ENCODE results near the gene NMNAT2. TPM values are rescaled to one million over a fixed set of nuclear protein-coding genes. Genes with fewer than 3 reads are reported as not detected.

NMNAT2 gene
- total and polyA plus RNA-seq, 12 donors, result 0.35 to 6.1 (median 2.9) TPM

GRCh38 chr1:183291216-183291762, 126.9 kb downstream of the NMNAT2 start:
- peaks cover 0 to 13% of the 10 kb centered on the region in 2 donors for H3K4me1 ChIP-seq (replicated peaks in 1 of 2)
- no peak for DNase-seq

GRCh38 chr1:183290628-183291027, 127.6 kb downstream of the NMNAT2 start:
- H3K4me3 ChIP-seq, result no peak overlapping the region

More at GRCh38 chr1:183291216-183291762, 126.9 kb downstream of the NMNAT2 start:
- 74 to 91% (median 90%) methylated on average over 5 of the region's 5 CpGs for WGBS, 4 donors
- Histone ChIP-seq H3K4me3 (no peak overlapping the region), H3K27me3 (no peaks in the 10 kb centered on the region), H3K9me3 (replicated peaks in 1 of 3) (no peaks in the 10 kb centered on the region), H3K36me3 (replicated peaks in 1 of 2) (no peaks in the 10 kb centered on the region), H3K27ac (peak overlapping the region in 1 of 5 donors; percentile 45)
- intact Hi-C loops (cut with DNase I), result no loop called here
- TF ChIP-seq POLR2A (IDR thresholded peaks at IDR 0.05) (no peak), CTCF (IDR thresholded peaks at IDR 0.05) (no peak)

GRCh38 chr1:183289051-183289496, 129.1 kb downstream of the NMNAT2 start:
- Histone ChIP-seq H3K4me3 (no peak overlapping the region), H3K27ac (no peak overlapping the region), H3K27me3 (no peaks in the 10 kb centered on the region), H3K4me1 (replicated peaks in 1 of 2) (peaks cover 0 to 13% of the 10 kb centered on the region in 2 donors), H3K9me3 (replicated peaks in 1 of 3) (no peaks in the 10 kb centered on the region), H3K36me3 (replicated peaks in 1 of 2) (no peaks in the 10 kb centered on the region)
- TF ChIP-seq POLR2A (IDR thresholded peaks at IDR 0.05), result no peak
- no peak for TF ChIP-seq CTCF (IDR thresholded peaks at IDR 0.05)
- intact Hi-C loops (cut with DNase I), result loop anchor here in 1 of 2 donors (10.0 kb wide), 1 partner anchor 336 kb away; no protein-coding TSS in a partner anchor
- 92 to 96% (median 94%) methylated on average over 8 to 9 of the region's 9 CpGs for WGBS, 4 donors
- no peak for DNase-seq

More at GRCh38 chr1:183290628-183291027, 127.6 kb downstream of the NMNAT2 start:
- no peak for DNase-seq
- H3K9me3 ChIP-seq (replicated peaks in 1 of 3), result no peaks in the 10 kb centered on the region
- 72 to 89% (median 89%) methylated on average over 6 of the region's 6 CpGs for WGBS, 4 donors
- intact Hi-C loops (cut with DNase I), result no loop called here
- no peaks in the 10 kb centered on the region for H3K27me3 ChIP-seq
- TF ChIP-seq POLR2A (IDR thresholded peaks at IDR 0.05) (no peak), CTCF (IDR thresholded peaks at IDR 0.05) (no peak)
- no peaks in the 10 kb centered on the region for H3K36me3 ChIP-seq (replicated peaks in 1 of 2)
- H3K27ac ChIP-seq, result peak overlapping the region in 1 of 5 donors; percentile 45
- peaks cover 0 to 13% of the 10 kb centered on the region in 2 donors for H3K4me1 ChIP-seq (replicated peaks in 1 of 2)

- H3K4me1 ChIP-seq (replicated peaks in 1 of 2), result peaks cover 0 to 13% of the 10 kb centered on the region in 2 donors
- TF ChIP-seq CTCF (IDR thresholded peaks at IDR 0.05), result no peak
- no peak for TF ChIP-seq POLR2A (IDR thresholded peaks at IDR 0.05)
- H3K4me3 ChIP-seq, result no peak overlapping the region
- no peak overlapping the region for H3K27ac ChIP-seq
- H3K27me3 ChIP-seq, result no peaks in the 10 kb centered on the region
- WGBS, 4 donors, result 88 to 92% (median 91%) methylated on average over 2 of the region's 2 CpGs
- intact Hi-C loops (cut with DNase I), result loop anchor here in 1 of 2 donors (10.0 kb wide), 1 partner anchor 336 kb away; no protein-coding TSS in a partner anchor
- H3K36me3 ChIP-seq (replicated peaks in 1 of 2), result no peaks in the 10 kb centered on the region
- H3K9me3 ChIP-seq (replicated peaks in 1 of 3), result no peaks in the 10 kb centered on the region
- no peak for DNase-seq
These were observed 129.6 kb downstream of the NMNAT2 start for GRCh38 chr1:183288583-183288982.

Data from adrenal gland (tissue), 12 donors.